ENCODE results near the gene MIB2.

The MIB2 gene

DNA sequence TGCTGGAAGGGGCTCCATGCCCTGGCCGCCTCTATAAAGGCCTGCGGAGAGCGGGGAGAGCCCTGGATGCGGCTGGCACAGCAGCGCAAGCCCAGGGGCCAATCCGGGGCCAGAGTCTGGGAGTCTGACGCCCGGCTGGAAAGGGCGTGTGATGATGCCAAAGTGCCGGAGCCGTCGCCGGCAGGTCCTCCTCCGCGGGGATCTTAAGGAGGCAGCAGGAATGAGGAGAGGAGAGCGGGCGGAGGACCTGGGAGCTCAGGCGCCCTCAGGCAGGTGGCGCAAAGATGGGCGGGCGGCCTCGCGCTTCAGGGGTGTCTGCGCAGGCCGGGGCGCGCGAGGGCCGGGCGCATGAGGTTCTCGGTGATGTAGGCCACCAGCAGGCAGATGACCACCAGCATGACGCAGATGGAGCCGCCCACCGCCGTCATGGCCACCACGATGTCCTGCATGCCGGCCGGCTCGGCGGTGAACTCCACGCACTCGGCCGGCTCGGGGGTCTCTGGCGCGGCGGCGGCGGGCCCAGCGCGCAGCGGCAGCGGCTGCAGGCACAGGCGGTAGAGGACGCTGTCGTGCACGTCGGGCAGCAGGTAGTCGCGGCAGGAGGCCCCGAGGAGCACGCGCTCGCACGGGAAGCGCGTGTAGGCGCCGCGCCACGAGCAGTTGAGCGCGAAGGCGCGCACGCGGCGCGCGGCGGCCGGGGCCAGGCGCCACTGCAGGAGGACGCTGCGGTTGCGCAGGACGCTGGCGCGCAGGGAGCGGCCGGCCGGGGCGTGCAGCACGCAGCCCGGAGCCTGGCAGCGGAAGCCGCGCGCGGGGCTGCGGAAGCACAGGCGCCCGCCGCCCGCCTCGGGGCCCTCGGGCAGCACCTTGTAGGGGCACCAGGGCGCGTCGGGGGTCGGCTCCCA, 16.0 kb upstream of the MIB2 start:
- Histone ChIP-seq H3K36me3 (ENCODE audit: control insufficient read depth, insufficient read depth, low read length) (no peaks in the 10 kb centered on the region), H3K4me3 (ENCODE audit: low read depth, low read length) (peak overlapping the region; percentile 58), H3K27ac (ENCODE audit: low read depth, low read length) (no peak overlapping the region), H3K9me3 (ENCODE audit: control insufficient read depth, insufficient read depth, low read length) (no peaks in the 10 kb centered on the region), H3K4me1 (ENCODE audit: control insufficient read depth, insufficient read depth, low read length) (peaks cover 5% of the 10 kb centered on the region; the same call in 1 of the 2 replicates), H3K9ac (ENCODE audit: low read depth, low read length) (no peak overlapping the region), H3K27me3 (ENCODE audit: control insufficient read depth, insufficient read depth, low read length) (peaks cover 50% of the 10 kb centered on the region)

DNA sequence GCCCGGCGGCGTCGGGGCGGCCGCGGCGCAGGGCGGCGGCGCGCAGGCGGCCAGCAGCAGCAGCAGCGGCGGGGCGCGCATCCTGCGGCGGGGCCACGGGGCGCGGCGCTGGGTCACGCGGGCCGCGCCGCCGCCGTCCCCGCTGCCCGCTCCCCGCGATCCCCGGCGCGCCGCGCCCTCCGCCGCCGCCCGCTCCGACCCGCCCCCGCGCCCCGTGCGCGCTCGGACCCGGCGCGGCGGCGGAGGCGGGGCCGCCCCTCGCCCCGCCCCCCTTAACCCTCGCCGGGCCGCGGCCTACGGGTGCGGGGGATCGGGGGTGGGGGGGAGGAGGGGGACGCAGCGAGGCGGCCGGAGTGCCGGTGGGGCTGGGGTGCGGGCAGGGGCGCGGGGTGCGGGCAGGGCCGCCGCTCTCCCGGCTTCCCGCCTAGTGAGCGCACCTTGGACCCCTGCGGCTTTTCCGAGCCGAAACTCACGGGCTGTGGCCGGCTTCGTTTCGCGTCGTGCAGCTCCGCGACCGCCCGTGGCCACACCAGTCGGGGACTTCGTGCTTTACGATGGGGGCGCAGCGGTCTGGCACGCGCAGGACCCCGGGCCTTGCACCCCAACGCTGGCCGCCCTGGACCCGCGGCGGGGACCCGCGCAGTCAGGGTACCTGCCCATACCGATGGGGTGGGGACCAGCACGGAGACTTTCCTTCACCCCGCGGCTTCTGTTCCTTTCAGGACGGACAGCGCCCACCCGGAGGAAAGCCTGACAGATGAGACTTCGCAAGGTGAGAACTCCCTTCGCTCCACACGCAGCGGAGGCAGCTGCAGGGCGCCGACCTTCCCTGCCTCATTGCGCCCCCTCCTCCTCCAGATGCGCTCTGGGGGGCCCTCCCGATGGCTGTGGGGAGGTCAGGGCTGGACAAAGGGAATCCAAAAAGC, 15.1 kb upstream of the MIB2 start, which contains the start of gene FNDC10:
Gene FNDC10, minus strand, starts transcription at position 201 of the 926 bp plus-strand sequence. Its CDS starts 120 bp downstream, at position 81.
- Histone ChIP-seq H3K4me1 (ENCODE audit: control insufficient read depth, insufficient read depth, low read length) (peaks cover 5% of the 10 kb centered on the region; the same call in 1 of the 2 replicates), H3K9ac (ENCODE audit: low read depth, low read length) (no peak within 1 kb of the TSS), H3K9me3 (ENCODE audit: control insufficient read depth, insufficient read depth, low read length) (no peaks in the 10 kb centered on the region), H3K27me3 (ENCODE audit: control insufficient read depth, insufficient read depth, low read length) (peaks cover 50% of the 10 kb centered on the region), H3K36me3 (ENCODE audit: control insufficient read depth, insufficient read depth, low read length) (no peaks in the 10 kb centered on the region), H3K27ac (ENCODE audit: low read depth, low read length) (no peak within 1 kb of the TSS), H3K4me3 (ENCODE audit: low read depth, low read length) (peak within 1 kb of the TSS; percentile 68)

DNA sequence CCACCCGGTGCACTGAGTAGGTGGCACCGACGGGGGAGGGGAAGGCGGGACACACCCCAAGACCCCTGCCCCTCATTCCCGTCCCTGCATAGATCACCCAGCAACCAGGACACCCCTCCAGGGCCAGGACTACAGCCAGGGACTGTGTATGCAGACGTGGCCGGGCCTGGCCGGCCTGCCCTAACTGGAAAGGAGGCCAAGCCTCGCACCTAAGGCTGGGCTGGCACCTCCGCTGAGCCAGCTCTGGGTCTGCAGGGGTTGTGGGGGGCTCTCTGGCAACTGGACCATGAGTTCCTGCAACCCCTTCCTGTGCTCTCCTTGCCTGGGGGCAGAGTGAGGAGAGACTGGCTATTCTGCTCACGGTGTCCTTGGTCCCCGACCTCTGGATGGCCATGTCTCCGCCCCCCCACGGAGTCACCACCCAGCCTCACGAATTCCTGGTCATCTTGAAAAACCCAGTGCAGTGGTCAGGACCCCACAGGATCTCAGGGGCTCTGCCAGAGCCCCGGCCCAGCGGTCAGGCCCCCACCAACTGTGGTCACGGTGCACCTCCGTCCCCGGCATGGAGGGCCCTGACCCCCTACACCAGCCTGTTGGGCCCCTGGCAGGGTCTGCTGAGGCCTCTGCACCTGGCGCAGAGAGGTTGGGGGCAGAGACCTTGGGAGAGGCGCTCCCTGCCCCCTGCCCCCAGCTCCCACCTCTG, 14.3 kb upstream of the MIB2 start:
- Histone ChIP-seq H3K4me1 (ENCODE audit: control insufficient read depth, insufficient read depth, low read length) (peaks cover 5% of the 10 kb centered on the region; the same call in 1 of the 2 replicates), H3K9ac (ENCODE audit: low read depth, low read length) (no peak overlapping the region), H3K27ac (ENCODE audit: low read depth, low read length) (no peak overlapping the region), H3K9me3 (ENCODE audit: control insufficient read depth, insufficient read depth, low read length) (no peaks in the 10 kb centered on the region), H3K36me3 (ENCODE audit: control insufficient read depth, insufficient read depth, low read length) (no peaks in the 10 kb centered on the region), H3K4me3 (ENCODE audit: low read depth, low read length) (peak overlapping the region; percentile 68; the same call in 1 of the 2 replicates), H3K27me3 (ENCODE audit: control insufficient read depth, insufficient read depth, low read length) (peaks cover 47% of the 10 kb centered on the region)

DNA sequence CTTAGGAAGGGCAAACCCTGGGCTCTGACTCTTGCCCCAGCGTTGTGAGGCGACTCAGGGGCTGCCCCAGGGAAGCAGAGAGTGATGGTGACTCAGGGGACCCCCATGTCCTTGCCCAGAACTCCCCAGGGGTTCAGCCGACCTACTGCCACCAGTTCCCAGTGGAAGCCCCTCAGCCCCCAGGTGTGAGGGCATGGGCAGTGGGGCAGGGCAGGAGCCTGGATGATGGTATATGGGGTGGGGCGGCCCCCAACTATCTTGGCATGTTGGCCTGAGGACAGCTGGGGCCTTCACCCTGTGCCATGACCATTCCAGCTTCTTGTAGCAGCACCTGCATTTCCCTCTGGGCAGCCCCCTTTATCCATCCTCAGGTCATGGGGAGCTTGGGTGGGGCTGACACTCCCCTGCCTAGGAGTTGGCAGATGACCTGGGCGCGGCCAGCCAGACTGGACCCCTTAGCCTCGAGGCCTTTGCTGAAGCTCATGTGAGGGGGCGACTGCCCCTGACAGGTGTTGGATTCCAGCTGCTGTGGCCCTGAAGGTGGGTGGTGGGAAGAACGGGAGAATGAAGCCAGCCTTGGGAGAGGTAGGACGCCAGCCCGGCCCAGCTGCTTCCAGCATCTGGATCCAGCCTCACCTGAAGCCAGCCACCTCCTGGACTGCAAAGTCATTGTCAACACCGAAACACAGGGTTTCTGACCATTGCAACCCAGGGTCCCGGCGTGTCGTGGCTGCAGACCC, 13.6 kb upstream of the MIB2 start:
- no peak overlapping the region for H3K27ac ChIP-seq (ENCODE audit: low read depth, low read length)
- no peaks in the 10 kb centered on the region for H3K36me3 ChIP-seq (ENCODE audit: control insufficient read depth, insufficient read depth, low read length)
- H3K4me1 ChIP-seq (ENCODE audit: control insufficient read depth, insufficient read depth, low read length), result peaks cover 4% of the 10 kb centered on the region; the same call in 1 of the 2 replicates
- H3K27me3 ChIP-seq (ENCODE audit: control insufficient read depth, insufficient read depth, low read length), result peaks cover 39% of the 10 kb centered on the region
- no peak overlapping the region for H3K4me3 ChIP-seq (ENCODE audit: low read depth, low read length)
- no peak overlapping the region for H3K9ac ChIP-seq (ENCODE audit: low read depth, low read length)
- no peaks in the 10 kb centered on the region for H3K9me3 ChIP-seq (ENCODE audit: control insufficient read depth, insufficient read depth, low read length)

DNA sequence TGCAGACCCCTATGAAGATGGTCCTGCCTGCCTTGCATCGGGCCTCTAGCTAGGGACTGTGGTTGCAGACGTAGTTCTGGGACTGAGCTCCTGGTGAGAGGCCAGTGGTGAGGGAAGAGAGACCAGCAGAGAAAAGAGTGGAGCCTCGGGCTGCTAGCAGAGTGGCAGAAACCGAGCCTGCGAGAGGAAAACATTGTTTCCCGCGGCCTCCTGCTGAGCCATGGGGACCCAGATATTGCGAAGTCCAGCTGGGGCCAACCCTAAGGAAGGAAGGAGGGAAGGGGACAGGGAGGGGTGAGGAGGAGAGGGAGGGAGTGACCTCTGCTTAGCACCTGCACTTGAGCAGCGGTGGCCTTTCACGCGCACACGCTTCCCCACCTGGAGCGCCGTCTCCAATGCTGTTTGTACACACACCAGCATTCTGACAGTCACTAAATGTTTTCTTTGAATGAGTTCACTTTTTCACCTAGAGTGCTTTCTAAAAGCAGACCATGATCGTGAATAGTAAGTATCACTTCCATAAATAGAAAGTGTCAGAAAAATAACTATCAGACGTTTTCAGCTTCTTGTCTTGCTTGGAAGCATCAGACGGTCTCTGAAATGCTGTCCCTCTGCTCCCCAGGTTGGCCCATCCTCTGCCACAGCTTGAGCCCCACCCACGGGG, 12.9 kb upstream of the MIB2 start:
- H3K27me3 ChIP-seq (ENCODE audit: control insufficient read depth, insufficient read depth, low read length), result peaks cover 39% of the 10 kb centered on the region
- no peaks in the 10 kb centered on the region for H3K36me3 ChIP-seq (ENCODE audit: control insufficient read depth, insufficient read depth, low read length)
- H3K4me3 ChIP-seq (ENCODE audit: low read depth, low read length), result no peak overlapping the region
- H3K9ac ChIP-seq (ENCODE audit: low read depth, low read length), result no peak overlapping the region
- H3K9me3 ChIP-seq (ENCODE audit: control insufficient read depth, insufficient read depth, low read length), result no peaks in the 10 kb centered on the region
- no peak overlapping the region for H3K27ac ChIP-seq (ENCODE audit: low read depth, low read length)
- no peaks in the 10 kb centered on the region for H3K4me1 ChIP-seq (ENCODE audit: control insufficient read depth, insufficient read depth, low read length)

DNA sequence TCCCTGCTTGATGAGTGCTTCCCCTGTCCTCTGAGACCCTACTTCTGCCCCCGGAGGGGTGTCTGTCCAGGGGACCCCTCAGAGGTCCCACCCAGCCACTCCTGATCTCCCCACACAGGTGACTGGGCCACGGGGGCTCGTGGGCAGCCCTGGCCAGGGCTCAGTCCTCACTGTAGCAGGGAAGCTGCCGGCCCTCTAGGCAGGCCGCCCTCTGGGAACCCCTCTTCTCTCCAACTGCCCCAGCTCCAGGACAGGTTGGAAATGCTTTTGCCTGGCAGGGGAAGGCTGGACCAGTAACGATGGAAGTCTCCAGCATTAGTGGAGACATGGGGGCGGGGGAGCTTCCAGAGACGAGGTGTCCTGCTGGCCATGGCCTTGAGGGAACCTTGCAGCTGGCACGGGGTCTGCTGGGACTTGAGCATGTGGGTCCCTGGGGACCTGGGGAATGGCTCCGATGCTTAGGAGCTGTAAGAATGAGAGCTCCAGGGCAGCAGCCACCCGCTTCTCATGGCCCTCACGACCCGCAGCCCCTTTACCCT, 12.3 kb upstream of the MIB2 start:
- no peak overlapping the region for H3K4me3 ChIP-seq (ENCODE audit: low read depth, low read length)
- H3K9me3 ChIP-seq (ENCODE audit: control insufficient read depth, insufficient read depth, low read length), result no peaks in the 10 kb centered on the region
- H3K9ac ChIP-seq (ENCODE audit: low read depth, low read length), result no peak overlapping the region
- no peaks in the 10 kb centered on the region for H3K36me3 ChIP-seq (ENCODE audit: control insufficient read depth, insufficient read depth, low read length)
- H3K4me1 ChIP-seq (ENCODE audit: control insufficient read depth, insufficient read depth, low read length), result no peaks in the 10 kb centered on the region
- H3K27ac ChIP-seq (ENCODE audit: low read depth, low read length), result no peak overlapping the region
- peaks cover 39% of the 10 kb centered on the region for H3K27me3 ChIP-seq (ENCODE audit: control insufficient read depth, insufficient read depth, low read length)

DNA sequence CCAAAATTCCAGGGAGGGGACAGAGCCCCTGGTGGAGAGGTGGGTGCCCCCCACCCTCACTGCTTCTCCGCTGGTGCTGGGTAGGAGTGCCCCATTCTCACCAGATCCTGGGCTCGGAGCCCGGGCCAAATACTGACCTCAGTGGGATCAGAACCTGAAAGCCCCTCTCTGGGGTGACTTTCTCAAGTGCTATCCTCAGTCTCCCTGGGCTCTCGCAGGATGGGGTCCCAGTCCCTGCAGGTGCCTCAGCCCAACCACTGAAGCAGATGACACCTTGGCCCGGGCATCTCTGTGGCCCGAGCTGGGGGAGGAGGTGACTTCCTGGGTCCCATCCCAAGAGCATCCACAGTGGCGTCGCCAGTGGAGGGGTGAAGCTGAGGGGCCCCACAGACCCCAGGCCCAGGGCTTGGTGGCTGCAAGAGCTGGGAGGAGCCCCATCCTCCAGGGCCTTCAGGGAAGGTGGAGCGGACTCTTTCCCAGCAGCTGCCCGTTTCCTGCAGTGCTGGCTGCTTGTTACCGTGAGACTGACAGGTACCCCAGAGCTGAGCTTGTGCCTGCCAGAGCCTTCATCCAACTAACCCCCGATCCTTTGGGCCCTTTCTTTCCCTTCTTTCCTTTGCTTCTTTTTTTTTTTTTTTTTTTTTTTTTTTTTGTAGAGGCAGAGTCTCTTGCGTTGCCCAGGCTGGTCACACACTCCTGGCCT, 11.5 kb upstream of the MIB2 start:
- Histone ChIP-seq H3K9me3 (ENCODE audit: control insufficient read depth, insufficient read depth, low read length) (no peaks in the 10 kb centered on the region), H3K4me1 (ENCODE audit: control insufficient read depth, insufficient read depth, low read length) (no peaks in the 10 kb centered on the region), H3K27me3 (ENCODE audit: control insufficient read depth, insufficient read depth, low read length) (peaks cover 32% of the 10 kb centered on the region), H3K9ac (ENCODE audit: low read depth, low read length) (no peak overlapping the region), H3K27ac (ENCODE audit: low read depth, low read length) (no peak overlapping the region), H3K4me3 (ENCODE audit: low read depth, low read length) (no peak overlapping the region), H3K36me3 (ENCODE audit: control insufficient read depth, insufficient read depth, low read length) (no peaks in the 10 kb centered on the region)

DNA sequence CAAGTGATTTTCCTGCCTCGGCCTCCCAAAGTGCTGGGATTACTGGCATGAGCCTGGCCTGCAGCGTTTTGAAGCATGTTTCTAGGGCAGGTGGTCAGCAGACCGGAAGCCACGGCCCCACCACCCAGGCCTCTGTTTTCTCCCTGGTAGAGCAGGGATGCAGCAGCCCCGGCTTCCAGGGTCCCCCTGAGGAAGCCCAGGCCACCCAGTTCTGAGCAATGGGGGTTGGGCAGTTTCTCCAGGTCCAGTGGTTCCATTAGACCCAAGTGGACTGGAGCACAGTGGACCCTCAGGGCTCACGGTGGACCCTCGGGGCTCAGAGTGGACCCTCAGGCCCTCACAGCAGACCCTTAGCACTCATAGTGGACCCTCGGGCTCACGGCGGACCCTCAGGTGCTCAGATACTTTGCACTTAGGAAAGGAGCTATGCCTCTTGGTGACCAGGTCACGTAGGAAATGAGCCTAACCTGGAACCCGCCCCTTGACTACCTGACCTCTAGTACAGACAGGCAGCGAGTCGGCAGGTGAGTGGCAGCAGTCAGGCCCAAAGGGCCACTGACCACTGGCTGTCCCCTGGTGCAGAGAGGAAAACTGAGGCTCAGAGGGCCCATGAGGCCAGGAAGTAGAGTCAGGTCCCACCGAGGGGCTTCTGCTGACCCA, 10.8 kb upstream of the MIB2 start:
- Histone ChIP-seq H3K4me3 (ENCODE audit: low read depth, low read length) (no peak overlapping the region), H3K9ac (ENCODE audit: low read depth, low read length) (no peak overlapping the region), H3K36me3 (ENCODE audit: control insufficient read depth, insufficient read depth, low read length) (no peaks in the 10 kb centered on the region), H3K27ac (ENCODE audit: low read depth, low read length) (no peak overlapping the region), H3K4me1 (ENCODE audit: control insufficient read depth, insufficient read depth, low read length) (no peaks in the 10 kb centered on the region), H3K27me3 (ENCODE audit: control insufficient read depth, insufficient read depth, low read length) (peaks cover 25% of the 10 kb centered on the region), H3K9me3 (ENCODE audit: control insufficient read depth, insufficient read depth, low read length) (no peaks in the 10 kb centered on the region)

DNA sequence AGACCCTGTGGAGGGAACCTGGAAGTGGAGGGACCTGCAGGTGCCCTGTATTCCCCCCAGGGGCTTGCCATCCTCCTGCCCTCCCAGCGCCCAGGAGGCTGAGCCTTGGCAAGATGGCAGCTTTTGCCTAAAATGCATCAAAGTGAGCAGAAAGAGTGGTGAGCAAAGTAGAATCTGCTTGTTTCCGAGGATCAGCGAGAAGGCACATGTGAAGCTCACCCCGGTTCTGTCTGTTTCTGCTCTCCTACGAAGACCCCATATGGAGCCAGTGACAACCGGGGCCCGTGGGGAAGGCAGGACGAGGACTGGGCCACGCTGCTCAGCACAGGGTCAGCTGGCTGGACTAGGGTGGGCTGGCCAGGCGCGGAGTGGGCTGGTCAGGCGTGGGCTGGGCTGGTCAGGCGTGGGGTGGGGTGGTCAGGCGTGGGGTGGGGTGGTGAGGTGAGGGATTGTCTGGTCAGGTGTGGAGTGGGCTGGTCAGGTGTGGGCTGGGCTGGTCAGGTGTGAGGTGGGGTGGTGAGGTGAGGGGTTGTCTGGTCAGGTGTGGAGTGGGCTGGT, 10.2 kb upstream of the MIB2 start:
- H3K4me1 ChIP-seq (ENCODE audit: control insufficient read depth, insufficient read depth, low read length), result no peaks in the 10 kb centered on the region; the same call in 1 of the 2 replicates
- no peaks in the 10 kb centered on the region for H3K36me3 ChIP-seq (ENCODE audit: control insufficient read depth, insufficient read depth, low read length)
- H3K4me3 ChIP-seq (ENCODE audit: low read depth, low read length), result no peak overlapping the region
- peaks cover 25% of the 10 kb centered on the region for H3K27me3 ChIP-seq (ENCODE audit: control insufficient read depth, insufficient read depth, low read length)
- no peak overlapping the region for H3K9ac ChIP-seq (ENCODE audit: low read depth, low read length)
- no peaks in the 10 kb centered on the region for H3K9me3 ChIP-seq (ENCODE audit: control insufficient read depth, insufficient read depth, low read length)
- no peak overlapping the region for H3K27ac ChIP-seq (ENCODE audit: low read depth, low read length)
